Measurements from ENCODE around the gene CRYAA.
"Not testable (repeated sequence)": the region's sequence is repeated elsewhere in the genome, so short reads cannot be mapped to it uniquely, and the experiment has no call there.

The CRYAA gene

DNA sequence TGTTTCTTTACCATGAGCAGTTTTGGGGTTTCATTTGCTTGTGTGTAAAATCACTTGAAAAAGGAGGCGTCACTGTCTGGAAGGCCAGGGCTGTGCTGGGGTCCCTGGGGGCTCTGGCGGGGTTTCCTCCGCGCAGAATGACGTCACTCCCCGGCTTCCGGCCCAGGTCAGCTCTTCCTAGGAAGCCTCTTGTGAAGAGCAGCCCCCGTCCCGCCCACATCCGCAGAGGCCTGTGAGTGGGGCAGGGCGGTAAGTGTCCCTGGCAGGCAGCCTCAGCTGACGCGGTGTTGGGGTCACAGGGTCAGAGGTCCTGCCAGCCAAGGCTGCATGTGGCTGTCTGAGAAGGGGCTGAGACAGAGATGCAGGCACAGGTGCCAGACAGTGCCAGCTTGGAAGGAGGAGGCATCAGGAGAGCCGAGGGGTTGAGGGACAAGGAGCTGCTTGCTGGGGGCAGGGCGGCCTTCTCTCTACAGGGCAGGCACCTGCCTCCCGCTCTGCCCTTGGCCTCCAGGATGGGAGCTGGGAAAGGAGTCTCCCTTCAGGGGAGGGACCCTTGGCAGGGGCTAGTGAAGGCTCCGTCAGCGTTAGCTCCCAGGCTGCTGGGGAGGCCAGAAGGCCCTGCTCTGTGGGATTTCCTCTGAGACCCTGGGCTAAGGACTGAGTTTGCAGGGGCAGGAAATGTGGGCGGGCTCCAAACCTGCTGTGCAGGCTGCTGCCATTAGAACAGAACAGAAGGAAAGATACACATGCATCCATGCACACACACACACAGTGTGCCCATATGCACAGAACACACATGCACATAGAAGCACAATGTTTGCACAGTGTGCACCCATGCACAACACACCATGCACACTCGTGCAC lies 8.5 kb downstream of the CRYAA start:
- DNase-seq (ENCODE audit: low read depth, low spot score) = not testable (repeated sequence)

DNA sequence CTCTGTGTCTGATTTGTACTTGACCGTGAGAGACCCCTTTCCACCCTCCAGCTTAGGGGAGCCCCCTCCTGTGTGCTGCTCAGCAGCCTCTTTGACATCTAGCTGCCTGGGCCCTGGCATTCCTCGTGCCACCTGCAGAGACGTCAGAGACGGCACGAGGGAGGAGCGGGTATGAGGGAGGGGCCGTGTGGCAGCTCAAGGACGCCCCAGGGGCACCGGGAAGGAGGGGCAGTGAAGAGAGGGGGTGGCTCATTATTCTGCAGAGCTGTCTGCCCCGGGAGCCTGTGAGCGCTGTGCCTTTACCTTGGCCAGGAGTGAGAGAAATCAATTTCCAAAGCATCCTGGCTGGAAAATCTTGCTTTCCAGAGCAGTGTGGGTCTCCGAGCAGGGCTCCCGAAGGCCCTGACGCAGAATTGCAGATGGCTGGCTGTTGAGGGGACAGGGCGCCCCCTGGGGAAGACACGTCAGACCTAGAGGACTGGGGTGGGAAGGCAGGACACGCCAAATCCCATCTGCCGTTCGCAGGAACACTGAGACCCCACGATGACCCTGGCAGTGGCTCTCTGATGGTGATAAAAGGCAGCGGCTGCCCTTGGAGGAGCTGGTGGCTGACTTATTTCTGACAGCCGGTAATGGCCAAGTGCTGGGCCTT lies 9.5 kb downstream of the CRYAA start:
- DNase-seq (ENCODE audit: low read depth, low spot score) = not testable (repeated sequence)

DNA sequence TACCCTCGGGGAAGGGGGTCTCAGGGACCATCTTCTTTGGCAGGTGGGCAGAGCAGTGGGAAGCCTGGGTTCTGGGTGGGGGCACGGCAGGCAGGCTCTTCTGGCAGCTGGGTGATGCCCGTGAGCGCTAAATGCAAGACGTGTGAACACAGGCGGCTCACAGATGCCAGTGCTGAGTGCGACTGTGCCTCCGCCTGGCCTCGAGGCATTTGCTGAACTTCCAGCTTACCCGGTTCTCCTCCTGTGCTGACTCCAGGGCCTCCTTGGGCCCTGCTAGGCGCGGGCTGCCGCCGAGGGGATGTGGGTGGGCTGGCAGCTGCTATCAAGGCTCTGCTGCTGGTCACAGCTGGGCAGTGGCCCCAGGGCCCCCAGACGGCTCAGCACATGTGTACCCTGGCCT lies 12.2 kb downstream of the CRYAA start:
- DNase-seq (ENCODE audit: low read depth, low spot score) = not testable (repeated sequence)

DNA sequence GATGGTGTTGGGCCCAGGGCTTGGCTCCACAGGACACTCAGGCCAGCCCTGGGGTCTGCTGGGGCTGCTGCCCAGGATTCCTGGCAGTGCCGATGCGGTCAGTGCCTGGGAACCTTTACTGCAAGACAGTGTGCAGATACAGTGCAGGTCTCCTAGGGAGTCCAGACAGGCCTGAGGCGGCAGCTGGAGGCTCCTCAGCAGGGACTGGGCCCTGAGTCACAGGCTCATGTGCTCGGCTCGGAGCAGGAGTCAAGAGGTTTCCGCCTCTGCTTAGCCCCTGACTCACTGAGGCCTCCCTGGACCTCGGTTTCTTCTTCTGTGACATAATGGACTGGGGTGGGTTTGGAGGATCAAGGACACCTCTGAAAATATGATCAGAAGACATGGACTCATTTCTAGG lies 18.5 kb downstream of the CRYAA start:
- not testable (repeated sequence) for DNase-seq (ENCODE audit: low read depth, low spot score)

DNA sequence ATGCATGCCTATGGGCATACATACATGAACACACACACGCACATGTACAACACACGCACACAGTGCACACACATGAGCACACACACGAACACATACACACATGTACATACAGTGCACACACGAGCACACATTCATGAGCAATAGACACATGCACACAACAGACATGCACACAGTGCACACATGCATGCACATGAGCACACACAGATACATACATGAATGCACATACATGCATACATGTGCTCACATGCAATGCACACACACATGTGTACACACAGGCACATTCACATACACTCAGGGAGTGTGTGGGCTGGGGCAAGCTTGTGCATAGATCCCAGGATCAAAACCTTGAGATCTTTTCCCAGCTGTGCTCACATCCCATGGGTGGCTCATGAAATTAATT lies 18.9 kb downstream of the CRYAA start:
- DNase-seq (ENCODE audit: low read depth, low spot score) = no peak

DNA sequence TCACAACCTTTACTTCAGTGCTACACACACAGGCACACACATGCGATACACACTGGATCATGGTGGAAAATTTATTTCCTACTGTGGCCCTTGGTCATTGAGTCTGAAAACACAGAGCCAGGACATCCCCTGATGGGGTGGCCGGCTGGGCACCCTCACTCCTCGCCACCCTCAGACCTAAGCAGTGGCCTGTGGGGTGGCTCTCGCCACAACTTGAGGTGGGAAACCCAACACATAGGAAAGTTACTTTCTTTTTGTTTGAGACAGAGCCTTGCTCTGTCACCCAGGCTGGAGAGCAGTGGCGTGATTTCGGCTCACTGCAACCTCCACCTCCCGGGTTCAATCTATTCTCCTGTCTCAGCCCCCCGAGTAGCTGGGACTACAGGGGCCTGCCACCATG lies 19.4 kb downstream of the CRYAA start:
- DNase-seq (ENCODE audit: low read depth, low spot score) = no peak

DNA sequence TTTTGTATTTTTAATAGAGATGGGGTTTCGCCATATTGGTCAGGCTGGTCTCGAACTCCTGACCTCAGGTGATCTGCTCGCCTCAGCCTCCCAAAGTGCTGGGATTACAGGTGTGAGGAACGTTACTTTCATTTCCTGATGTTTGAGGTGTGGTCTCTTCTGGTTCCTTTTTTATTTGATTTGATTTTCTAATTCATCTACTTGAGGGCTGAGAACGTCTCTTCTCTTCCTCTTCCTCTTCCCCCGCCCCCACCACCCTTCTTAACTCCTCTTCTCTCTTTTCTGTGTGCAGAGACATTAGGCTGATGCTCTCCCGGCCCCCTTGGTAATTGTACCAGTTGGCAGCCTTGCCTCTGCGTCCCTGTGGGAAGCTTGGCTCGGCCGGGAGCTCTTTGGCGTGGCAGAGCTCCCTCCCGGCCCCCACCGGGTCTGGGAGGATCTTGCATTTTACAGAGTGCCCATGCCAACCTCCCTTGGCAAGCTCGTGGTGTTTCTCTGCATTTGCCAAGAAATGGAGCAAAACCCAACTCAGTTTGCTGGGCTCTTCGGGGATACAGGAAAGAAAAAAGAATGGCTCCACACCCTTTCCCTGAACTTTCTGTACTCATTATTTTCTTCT lies 19.9 kb downstream of the CRYAA start:
- DNase-seq (ENCODE audit: low read depth, low spot score) = no peak

DNA sequence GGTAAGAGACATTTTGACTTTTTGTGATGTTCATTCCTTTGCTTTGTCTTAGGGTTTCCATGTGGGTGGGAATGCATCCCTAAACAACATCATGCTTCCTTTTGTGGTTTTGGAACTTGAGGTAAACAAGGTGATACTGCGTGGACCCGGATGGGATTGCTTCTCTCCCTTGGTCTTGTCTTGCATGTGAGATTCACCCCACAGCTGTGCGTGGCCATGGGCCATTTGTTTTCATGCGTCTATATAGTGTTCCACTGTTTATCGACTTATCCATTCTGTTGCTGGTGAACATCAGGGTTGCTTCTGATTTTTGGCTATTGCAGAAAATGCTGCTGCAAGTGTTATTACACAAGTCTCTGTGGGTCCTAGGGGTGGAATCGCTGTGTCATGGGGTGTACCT lies 21.1 kb downstream of the CRYAA start:
- no peak for DNase-seq (ENCODE audit: low read depth, low spot score)

DNA sequence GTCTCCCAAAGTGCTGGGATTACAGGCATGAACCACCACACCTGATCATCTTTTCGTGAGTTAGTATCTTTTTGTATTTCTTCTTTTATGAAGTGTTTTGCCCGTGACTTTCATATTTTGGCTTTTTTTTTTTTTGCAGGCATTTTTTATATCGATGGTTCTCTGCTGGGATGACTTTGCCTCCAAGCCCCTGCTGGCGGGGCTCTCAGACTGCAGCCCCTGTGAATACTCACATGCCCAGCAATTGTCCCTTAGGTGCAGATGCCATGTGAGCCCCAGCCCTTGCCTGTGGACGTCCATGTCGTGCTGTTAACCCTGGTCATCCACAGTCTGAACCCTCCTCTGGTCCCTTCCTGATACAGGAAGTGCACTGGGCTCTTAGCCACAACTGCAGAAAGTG lies 21.7 kb downstream of the CRYAA start:
- no peak for DNase-seq (ENCODE audit: low read depth, low spot score)

DNA sequence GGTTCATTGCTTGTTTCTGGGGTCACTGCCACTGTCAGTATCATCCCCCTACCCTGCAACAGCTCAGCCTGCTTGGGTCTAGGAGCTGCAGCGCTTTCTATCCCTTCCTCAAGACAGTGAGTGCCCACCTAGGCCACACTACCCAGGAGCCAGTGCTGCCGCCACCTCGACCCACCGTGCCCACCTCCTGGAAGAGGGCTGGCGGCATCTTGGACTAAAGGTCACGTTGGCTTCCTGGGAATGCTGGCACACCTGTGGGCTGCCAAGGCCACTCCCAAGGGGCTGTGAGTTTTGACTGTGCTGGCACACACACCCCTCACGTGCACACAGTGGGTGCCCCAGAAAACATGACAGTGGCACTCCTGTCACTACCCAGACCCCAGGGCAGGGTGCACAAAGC lies 22.1 kb downstream of the CRYAA start:
- no peak for DNase-seq (ENCODE audit: low read depth, low spot score)

DNA sequence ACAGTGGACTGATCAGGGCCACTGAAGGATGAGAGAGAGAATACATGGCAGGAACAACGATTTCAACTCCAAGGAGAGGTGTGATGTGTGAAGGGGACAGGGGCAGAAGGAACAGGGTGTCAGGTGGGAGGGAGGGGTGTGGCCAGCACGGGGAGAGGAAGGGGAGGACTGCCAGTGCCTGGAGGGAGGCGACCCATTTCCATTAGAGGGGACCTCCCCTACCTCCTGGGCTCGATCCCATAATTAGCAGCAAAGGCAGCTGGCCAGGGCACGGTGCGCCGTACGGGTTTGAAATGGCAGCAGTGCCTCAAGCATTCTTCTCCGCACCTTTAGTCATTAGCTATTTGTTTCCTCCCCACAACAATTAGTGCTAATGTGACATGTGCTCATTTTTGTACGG lies 22.7 kb downstream of the CRYAA start:
- DNase-seq (ENCODE audit: low read depth, low spot score) = no peak

DNA sequence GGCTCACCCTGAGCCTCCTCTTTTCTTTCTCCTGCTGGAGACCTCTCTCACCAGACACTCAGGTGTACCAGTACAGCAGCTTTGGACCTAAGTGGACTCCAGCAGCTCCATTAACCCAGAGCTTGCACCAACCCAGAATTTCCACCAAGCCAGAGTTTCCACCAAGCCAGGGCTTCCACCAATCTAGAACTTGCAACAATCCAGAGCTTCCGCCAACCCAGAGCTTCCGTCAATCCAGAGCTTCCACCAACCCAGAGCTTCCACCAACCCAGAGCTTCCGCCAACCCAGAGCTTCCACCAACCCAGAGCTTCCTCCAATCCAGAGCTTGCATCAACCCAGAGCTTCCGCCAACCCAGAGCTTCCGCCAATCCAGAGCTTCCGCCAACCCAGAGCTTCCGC lies 23.2 kb downstream of the CRYAA start:
- no peak for DNase-seq (ENCODE audit: low read depth, low spot score)

DNA sequence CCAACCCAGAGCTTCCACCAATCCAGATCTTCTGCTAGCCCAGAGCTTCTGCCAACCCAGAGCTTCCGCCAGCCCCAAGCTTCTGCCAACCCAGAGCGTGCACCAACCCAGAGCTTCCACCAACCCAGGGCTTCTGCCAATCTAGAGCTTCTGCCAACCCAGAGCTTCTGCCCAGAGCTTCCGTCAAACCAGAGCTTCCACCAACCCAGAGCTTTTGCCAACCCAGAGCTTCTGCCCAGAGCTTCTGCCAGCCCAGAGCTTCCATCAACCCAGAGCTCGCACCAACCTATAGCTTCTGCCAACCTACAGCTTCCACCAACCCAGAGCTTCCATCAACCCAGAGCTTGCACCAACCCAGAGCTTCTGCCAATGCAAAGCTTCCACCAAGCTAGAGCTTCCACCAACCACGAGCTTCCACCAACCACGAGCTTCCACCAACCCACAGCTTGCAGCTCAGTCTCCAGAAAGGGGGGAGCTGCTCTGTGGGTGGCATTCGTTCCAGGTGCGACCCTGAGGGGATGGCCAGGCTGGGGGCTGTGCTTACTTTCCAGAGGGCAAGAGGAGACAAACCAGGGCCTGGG lies 23.8 kb downstream of the CRYAA start:
- no peak for DNase-seq (ENCODE audit: low read depth, low spot score)

DNA sequence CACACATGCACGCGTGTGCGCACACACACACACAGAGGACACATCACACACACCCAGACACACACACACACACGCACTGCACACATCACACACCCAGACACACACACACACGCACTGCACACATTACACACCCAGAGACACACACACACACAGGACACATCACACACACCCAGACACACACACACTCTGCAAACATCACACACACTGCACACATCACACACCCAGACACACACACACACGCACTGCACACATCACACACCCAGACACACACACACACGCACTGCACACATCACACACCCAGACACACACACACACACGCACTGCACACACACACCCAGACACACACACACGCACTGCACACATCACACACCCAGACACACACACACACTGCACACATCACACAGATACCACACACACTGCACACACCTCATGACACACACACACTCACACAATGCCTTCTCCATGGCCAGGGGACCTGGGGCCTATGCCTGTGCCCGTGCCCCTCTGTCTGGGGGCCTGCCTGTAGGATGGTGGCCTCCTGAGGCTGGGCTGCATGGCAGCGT lies 24.4 kb downstream of the CRYAA start:
- DNase-seq (ENCODE audit: low read depth, low spot score) = no peak

DNA sequence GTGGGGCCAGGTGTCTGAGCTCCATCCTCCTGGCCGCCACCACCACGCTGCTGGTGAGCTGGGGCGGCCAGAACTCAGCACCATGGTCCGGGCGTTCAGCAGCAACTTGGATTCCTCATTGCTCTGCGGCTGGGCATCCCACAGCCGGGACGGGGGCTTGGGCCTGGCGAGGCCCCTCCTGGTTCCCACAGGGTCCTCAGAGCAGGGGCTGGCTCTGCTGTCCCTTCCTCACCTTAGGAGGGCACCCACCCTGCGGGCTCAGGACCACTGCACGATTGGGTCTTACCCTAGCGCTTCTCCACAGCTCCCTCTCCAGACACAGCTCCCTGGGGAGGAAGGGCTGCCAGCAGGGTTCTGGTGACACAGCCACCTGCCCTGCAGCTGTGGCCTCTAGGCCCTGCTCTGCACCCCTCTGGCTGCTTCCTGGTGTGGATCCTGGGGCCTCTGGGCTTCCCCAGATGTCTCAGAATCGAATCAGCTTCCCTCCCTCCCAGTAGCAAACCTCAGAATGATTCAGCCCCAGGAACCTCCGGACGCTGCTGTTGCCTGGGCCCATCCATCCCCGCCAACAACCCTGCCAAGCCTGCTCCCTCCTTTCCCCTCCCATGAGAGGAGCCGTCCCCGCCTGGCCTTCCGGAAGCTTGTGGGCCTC lies 25.0 kb downstream of the CRYAA start:
- no peak for DNase-seq (ENCODE audit: low read depth, low spot score)

DNA sequence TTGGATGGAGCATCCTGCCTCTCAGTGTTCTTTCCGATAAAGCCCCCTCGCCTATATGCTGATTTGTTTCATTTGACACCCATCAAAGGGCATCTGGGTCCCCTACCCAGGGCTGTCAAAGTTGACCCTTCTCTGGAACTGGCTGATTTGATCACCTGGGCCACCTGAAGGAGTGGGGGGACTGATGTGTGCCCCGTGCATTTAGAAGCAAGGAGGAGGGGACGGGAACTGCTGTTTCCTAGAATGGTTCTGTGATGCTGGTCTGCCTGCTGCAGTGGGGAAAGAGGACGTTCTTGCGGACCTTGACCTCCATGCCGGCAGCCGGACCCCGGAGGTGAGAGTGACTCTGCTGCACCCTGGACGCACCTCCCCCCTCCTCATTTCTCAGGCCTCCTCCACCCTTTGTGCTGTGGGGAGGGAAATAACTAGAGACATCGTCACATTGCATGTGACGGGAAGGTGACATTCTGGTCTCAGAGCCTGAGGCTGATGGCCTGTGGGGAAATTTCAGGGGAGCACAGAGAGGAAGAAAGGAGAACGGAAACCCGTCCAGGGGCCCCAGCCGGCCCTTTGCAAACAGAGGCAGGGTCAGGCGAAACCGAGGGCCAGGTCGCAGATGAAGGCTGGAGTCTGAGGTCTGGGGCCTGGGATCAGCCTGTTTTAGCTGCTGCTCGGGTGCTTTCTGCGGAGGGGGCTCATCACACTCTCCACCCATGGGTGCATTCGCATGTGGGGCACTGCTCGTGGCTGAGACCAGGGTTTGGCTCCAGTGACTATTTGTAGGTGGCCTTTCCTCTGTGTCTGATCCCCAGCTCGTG lies 25.7 kb downstream of the CRYAA start:
- no peak for DNase-seq (ENCODE audit: low read depth, low spot score)

DNA sequence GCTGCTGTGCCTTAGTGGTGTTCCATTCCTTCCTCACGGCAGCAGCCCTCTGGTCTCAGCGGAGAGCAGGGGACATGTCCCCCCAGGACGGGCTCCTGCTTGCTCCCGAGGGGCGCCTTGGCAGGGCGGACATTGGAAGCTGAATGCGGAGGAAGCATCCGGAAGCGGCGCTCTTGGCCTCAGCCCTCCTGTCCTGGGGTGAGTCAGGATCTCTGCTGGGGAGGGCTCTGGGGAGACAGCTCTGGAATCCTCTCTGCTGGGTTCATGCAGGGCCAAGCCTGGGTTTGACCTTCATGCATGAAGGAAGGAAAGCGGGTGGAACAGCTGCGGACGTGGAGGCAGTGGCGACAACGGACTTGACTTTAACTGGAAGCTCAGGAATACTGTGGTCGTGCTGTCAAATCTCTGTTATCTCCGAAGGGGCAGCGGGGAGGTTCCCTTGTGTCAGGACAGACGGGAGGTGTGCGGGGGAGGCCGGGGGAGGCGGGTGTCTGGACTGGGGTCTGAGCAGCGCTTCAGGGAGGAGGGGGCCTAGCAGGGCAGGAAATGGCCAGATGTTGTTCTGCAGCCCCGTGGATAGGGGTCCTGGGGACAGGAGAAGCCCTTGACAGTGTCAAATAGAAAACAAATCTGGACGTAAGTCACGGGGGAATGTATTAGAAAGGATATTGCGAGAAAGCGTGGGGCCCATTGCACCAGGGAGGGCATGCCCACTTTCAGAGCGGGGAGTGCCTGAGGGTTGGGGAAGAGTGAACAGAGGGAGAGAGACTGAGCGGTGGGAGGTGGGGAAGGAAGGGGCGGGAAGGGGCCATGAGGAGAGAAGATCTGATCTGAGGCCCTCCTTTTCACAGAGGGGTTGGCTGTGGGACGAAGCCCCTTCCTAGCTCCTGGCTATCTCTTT lies 26.6 kb downstream of the CRYAA start:
- DNase-seq (ENCODE audit: low read depth, low spot score) = no peak

DNA sequence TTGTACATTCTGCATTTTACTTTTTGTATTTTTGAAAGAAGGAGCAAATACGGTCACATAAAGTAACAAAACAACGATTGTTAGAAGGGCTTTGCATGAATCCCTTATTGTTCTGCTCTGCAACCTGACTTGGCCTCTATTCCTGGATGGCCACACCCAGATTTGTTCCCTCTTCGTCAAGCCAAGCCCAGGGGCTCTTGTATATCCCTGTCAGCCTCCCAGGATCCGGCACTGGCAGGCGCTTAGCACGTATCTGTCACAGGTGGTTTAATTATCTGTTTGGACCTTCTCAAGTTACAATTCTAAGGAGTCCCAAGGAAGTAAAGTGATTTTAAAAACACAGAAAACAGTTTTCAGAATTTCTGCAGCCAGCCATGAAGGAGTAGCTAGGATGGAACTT lies 28.0 kb downstream of the CRYAA start:
- DNase-seq (ENCODE audit: low read depth, low spot score) = no peak

DNA sequence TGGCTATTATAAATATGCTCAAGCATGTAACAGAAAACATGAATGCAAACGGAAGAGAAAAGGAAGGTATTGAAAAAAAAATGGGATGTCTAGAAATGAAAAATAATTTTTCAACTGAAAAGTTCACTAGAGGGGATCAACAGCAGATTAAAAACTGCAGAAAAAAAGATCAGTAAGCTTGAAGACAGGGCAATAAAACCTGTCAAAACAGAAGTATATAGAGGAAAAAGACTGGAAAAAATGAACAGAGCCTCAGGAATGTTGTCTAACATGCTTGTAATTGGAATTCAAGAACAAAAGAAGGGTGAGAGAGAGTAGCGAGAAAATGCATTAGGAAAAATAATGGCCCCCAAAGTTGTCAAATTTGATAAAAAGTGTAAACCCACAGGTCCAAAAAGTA lies 29.6 kb downstream of the CRYAA start:
- no peak for DNase-seq (ENCODE audit: low read depth, low spot score)

DNA sequence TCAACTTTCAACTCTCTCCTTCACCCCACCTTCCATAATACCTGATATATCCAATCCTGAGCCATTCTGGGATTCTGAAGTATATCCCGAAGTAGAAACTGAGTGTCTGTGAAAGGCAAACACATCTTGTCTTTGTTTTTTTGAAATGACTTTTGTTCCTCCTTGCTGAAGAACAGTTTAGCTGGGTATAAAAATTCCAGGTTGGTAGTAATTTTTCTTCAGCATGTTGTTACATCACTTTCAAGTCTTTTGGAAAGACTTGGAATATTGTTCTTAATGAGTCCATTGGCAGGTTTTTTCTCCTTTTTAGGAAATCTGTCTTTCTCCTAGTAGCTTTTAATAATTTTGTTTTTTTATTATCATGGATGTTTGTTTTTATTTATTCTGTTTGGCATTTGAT lies 32.7 kb downstream of the CRYAA start:
- DNase-seq (ENCODE audit: low read depth, low spot score) = no peak
